ENCODE results near the gene CSK. TPM values are rescaled to one million over a fixed set of nuclear protein-coding genes. Genes with fewer than 3 reads are reported as not detected.
A peak's percentile ranks its signal among the peaks of the same experiment; 100 is the strongest.

Gene CSK
- total and polyA plus RNA-seq, 2 experiments from 2014 or later = 13.6 to 27.5 TPM

DNA sequence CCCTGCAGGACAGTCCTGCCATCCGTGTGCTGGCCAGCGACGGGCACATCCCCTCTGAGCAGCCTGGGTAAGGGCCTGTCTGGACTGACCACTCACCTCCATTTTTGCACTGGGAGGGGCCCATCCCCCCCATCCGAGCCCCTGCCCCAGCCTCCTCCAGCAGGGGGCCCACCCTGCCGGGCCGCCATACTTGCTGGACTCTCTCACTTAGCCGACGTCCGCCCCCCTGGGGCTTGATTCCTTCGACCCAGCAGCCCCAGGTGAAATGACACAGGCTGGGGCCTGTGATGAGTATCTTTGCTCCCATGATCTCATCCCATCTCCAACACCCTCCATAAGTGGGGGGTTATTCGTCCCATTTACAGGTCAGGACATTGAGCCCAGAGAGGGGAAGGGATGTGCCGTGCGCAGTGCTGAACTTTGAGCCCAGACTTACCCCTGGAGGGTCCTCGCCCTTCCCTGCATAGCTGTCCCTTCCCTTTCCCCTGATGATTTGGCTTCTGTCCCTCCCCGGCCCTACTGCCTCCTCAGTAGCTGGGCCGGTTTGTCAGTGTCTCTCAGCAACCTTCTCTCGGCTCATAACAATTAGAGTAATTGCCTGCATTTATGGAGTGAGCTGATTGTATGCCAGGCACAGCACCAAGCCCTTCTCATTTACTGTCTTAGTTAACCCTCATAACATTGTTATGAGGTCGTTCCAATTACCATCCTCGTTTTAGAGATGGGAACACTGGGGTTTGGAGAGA lies 34.9 kb downstream of the CSK start:
- Histone ChIP-seq H3K36me3 (ENCODE audit: insufficient read depth) (no peaks in the 10 kb centered on the region), H3K9me2 (ENCODE audit: insufficient read depth) (no peaks in the 10 kb centered on the region), H3K4me2 (no peak overlapping the region), H3K4me1 (ENCODE audit: insufficient read depth) (0 out of 2 replicates have a peak, but pooled peaks cover 7% of the 10 kb centered on the region), H3F3A (replicated peaks; ENCODE audit: low read depth) (peaks cover 3% of the 10 kb centered on the region; the same call in 1 of the 2 replicates), H3K79me2 (replicated peaks; ENCODE audit: insufficient read depth) (no peaks in the 10 kb centered on the region), H3K27ac (ENCODE audit: low read depth) (no peak overlapping the region), H3K27me3 (ENCODE audit: insufficient read depth) (no peaks in the 10 kb centered on the region), H4K20me1 (replicated peaks; ENCODE audit: insufficient read depth) (no peaks in the 10 kb centered on the region), H2AFZ (peak overlapping the region; percentile 60), H3K4me3 (no peak overlapping the region)
- DNase-seq (ENCODE audit: low spot score) (peak; percentile 26), ATAC-seq (no peak; the same call in 1 of the 3 replicates)
- peaks cover 23% of the 10 kb centered on the region for H3K4me1 Mint-ChIP-seq
- H3K36me3 Mint-ChIP-seq (ENCODE audit: low read depth) = no peaks in the 10 kb centered on the region; the same call in 2 of the 3 replicates
- TF ChIP-seq, protein P1, sequence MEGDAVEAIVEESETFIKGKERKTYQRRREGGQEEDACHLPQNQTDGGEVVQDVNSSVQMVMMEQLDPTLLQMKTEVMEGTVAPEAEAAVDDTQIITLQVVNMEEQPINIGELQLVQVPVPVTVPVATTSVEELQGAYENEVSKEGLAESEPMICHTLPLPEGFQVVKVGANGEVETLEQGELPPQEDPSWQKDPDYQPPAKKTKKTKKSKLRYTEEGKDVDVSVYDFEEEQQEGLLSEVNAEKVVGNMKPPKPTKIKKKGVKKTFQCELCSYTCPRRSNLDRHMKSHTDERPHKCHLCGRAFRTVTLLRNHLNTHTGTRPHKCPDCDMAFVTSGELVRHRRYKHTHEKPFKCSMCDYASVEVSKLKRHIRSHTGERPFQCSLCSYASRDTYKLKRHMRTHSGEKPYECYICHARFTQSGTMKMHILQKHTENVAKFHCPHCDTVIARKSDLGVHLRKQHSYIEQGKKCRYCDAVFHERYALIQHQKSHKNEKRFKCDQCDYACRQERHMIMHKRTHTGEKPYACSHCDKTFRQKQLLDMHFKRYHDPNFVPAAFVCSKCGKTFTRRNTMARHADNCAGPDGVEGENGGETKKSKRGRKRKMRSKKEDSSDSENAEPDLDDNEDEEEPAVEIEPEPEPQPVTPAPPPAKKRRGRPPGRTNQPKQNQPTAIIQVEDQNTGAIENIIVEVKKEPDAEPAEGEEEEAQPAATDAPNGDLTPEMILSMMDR (conservative IDR thresholded peaks at IDR 0.05; ENCODE audit: low read depth in 2 of 2) = peak; percentile 23 to 26; a peak in 2 of 4 replicates
- no peak for TF ChIP-seq NANOG (IDR thresholded peaks at IDR 0.05; ENCODE audit: borderline replicate concordance)
- H3K9me3 Mint-ChIP-seq = no peaks in the 10 kb centered on the region
- H3K4me3 Mint-ChIP-seq = no peak overlapping the region
- H3K27me3 Mint-ChIP-seq (ENCODE audit: insufficient read depth, low read depth, poor library complexity) = peaks cover 12% of the 10 kb centered on the region
- no peak overlapping the region for H3K27ac Mint-ChIP-seq

DNA sequence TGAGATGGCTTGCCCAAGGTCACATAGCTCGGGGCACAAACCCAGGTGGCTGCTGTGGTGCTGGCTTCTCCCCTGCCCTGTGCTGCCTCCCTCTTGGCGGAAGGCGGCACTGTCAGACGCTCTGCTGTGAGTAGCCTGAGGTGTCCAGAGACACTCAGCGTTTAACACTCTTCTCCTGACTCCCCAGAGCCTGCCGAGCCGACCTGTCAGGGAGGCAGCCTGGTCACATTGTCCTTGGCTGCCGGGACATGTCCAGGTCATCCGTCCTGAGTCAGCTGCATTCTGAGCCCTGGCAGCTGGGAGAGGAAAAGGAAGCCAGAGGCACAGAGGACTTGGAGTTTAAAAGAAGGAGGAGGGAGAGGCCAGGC lies 35.5 kb downstream of the CSK start:
- Mint-ChIP-seq H3K27me3 (ENCODE audit: insufficient read depth, low read depth, poor library complexity) (peaks cover 14% of the 10 kb centered on the region), H3K36me3 (ENCODE audit: low read depth) (no peaks in the 10 kb centered on the region; the same call in 2 of the 3 replicates), H3K27ac (no peak overlapping the region), H3K4me3 (no peak overlapping the region), H3K4me1 (peaks cover 24% of the 10 kb centered on the region), H3K9me3 (no peaks in the 10 kb centered on the region)
- Histone ChIP-seq H3F3A (replicated peaks; ENCODE audit: low read depth) (peaks cover 3% of the 10 kb centered on the region; the same call in 1 of the 2 replicates), H3K4me2 (no peak overlapping the region), H3K9me2 (ENCODE audit: insufficient read depth) (no peaks in the 10 kb centered on the region), H3K27ac (ENCODE audit: low read depth) (no peak overlapping the region), H3K4me3 (no peak overlapping the region), H2AFZ (peak overlapping the region; percentile 60; the same call in 1 of the 2 replicates), H4K20me1 (replicated peaks; ENCODE audit: insufficient read depth) (no peaks in the 10 kb centered on the region), H3K4me1 (ENCODE audit: insufficient read depth) (0 out of 2 replicates have a peak, but pooled peaks cover 7% of the 10 kb centered on the region), H3K36me3 (ENCODE audit: insufficient read depth) (no peaks in the 10 kb centered on the region), H3K27me3 (ENCODE audit: insufficient read depth) (no peaks in the 10 kb centered on the region), H3K79me2 (replicated peaks; ENCODE audit: insufficient read depth) (no peaks in the 10 kb centered on the region)
- DNase-seq (ENCODE audit: low spot score) (no peak), ATAC-seq (peak; percentile 60)
- TF ChIP-seq ZNF114 (CRISPR knock-in tag; IDR thresholded peaks at IDR 0.05) = no peak
- no peak for TF ChIP-seq EZH2phosphoT487 (IDR thresholded peaks at IDR 0.05; ENCODE audit: unreplicated experiment)
- no peak for TF ChIP-seq STAT1 (IDR thresholded peaks at IDR 0.05; ENCODE audit: unreplicated experiment)
- TF ChIP-seq JUNB (IDR thresholded peaks at IDR 0.05; ENCODE audit: unreplicated experiment) = no peak
- TF ChIP-seq, protein P1 (conservative IDR thresholded peaks at IDR 0.05; ENCODE audit: low read depth in 2 of 2) = peak in 1 of 2 experiments; percentile 34; a peak in 2 of 4 replicates
- no peak for TF ChIP-seq NANOG (IDR thresholded peaks at IDR 0.05; ENCODE audit: borderline replicate concordance)
- TF ChIP-seq, protein P2, sequence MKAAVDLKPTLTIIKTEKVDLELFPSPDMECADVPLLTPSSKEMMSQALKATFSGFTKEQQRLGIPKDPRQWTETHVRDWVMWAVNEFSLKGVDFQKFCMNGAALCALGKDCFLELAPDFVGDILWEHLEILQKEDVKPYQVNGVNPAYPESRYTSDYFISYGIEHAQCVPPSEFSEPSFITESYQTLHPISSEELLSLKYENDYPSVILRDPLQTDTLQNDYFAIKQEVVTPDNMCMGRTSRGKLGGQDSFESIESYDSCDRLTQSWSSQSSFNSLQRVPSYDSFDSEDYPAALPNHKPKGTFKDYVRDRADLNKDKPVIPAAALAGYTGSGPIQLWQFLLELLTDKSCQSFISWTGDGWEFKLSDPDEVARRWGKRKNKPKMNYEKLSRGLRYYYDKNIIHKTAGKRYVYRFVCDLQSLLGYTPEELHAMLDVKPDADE (IDR thresholded peaks at IDR 0.05) = no peak

Measured in GM23338 (cell line).